HCT116 (cell line): ENCODE data around the gene CBFA2T2. TPM values are rescaled to one million over a fixed set of nuclear protein-coding genes. Genes with fewer than 3 reads are reported as not detected.

ENCODE experiments used
- ATAC-seq: fragments of 200-7000 bp; cut with Tn5 transposase; 2 replicates; pipeline ENCODE4 v1.9.1; 2020; ENCODE audit warnings: mild to moderate bottlenecking, moderate library complexity
- BruUV-seq: library from RNA; stranded (reverse); fragments of 400-500 nt; replicated peaks from 2 replicates; lab custom pipeline; 2021; lab: Mats Ljungman, UMichigan
- CTCF ChIA-PET: fragments of 300-600 bp; sonication (Branson Sonifier 250); formaldehyde crosslinking; loops from one replicate; lab custom pipeline; 2021; ENCODE audit warnings: antibody characterized with exemption; lab: Charles Lee
- POLR2A ChIA-PET: fragments of 300-600, 350-600 bp; sonication (Branson Sonifier 250); formaldehyde crosslinking; loops from one replicate; lab custom pipeline; 2021; ENCODE audit warnings: antibody characterized with exemption; lab: Charles Lee
- RAD21 ChIA-PET, 2 experiments: fragments of 300-600 bp; sonication (Branson Sonifier 250); formaldehyde crosslinking; loops; one replicate each; lab custom pipeline; 2023; ENCODE audit warnings: low total read pairs in 2 of 2; ENCODE audit not compliant: uncharacterized antibody in 2 of 2, unreplicated experiment in 2 of 2, low non-redundant PET in 1 of 2; lab: Charles Lee
- DNase-seq: peaks from one replicate; pipeline ENCODE4 v3.0.0-alpha.2; 2010; ENCODE audit warnings: low read depth, low spot score
- H2AFZ ChIP-seq: fragments of 200-600 bp; shearing (Covaris generic), sonication (generic); 2 replicates; pipeline ENCODE4 v1.6.1; 2017; ENCODE audit warnings: low read depth, mixed run types, mixed read lengths, antibody characterized with exemption, low read length; ENCODE audit not compliant: poor library complexity, severe bottlenecking
- H3K27ac ChIP-seq: 2 replicates; pipeline ENCODE4 v1.5.1; 2012; ENCODE audit warnings: low read depth, low read length
- H3K27me3 ChIP-seq: fragments of 200-600 bp; sonication (generic); 2 replicates; pipeline ENCODE4 v1.6.1; 2016; ENCODE audit warnings: mixed run types, low read length, mixed read lengths; ENCODE audit not compliant: insufficient read depth
- H3K36me3 ChIP-seq, 2 experiments: fragments of 200-500 bp in 1 of 2; fragments of 200-600 bp in 1 of 2; sonication (Bioruptor generic) in 1 of 2; sonication (generic) in 1 of 2; 2 replicates each; pipeline versions ENCODE4 v1.5.1 to v1.6.1; 2014 to 2016; ENCODE audit warnings: low read length in 2 of 2, inconsistent platforms in 1 of 2, mixed read lengths in 1 of 2, mixed run types in 1 of 2; ENCODE audit not compliant: insufficient read depth in 2 of 2, control insufficient read depth in 1 of 2
- H3K4me1 ChIP-seq, 2 experiments: fragments of 200-600 bp in 1 of 2; sonication (generic) in 1 of 2; 2 replicates each; pipeline versions ENCODE4 v1.5.1 to v1.6.1; 2012 to 2017; ENCODE audit warnings: low read length in 2 of 2, inconsistent platforms in 1 of 2, mild to moderate bottlenecking in 1 of 2, mixed read lengths in 1 of 2, mixed run types in 1 of 2, moderate library complexity in 1 of 2; ENCODE audit not compliant: insufficient read depth in 2 of 2, control insufficient read depth in 1 of 2
- H3K4me2 ChIP-seq: fragments of 200-600 bp; sonication (generic); 2 replicates; pipeline ENCODE4 v1.6.1; 2017; ENCODE audit warnings: mixed run types, low read length, mixed read lengths
- H3K4me3 ChIP-seq, 2 experiments: fragments of 200-600 bp in 1 of 2; sonication (generic) in 1 of 2; replicated peaks in 1 of 2; 2 replicates each; pipeline ENCODE4 v1.5.1; 2011 to 2016; ENCODE audit warnings: low read length in 2 of 2, control low read depth in 1 of 2, low read depth in 1 of 2, mild to moderate bottlenecking in 1 of 2, mixed read lengths in 1 of 2, mixed run types in 1 of 2
- H3K79me2 ChIP-seq: fragments of 200-600 bp; sonication (generic); 2 replicates; pipeline ENCODE4 v1.6.1; 2017; ENCODE audit warnings: mild to moderate bottlenecking, mixed run types, low read length, moderate library complexity, mixed read lengths; ENCODE audit not compliant: insufficient read depth
- H3K9ac ChIP-seq: fragments of 200-600 bp; sonication (generic); 2 replicates; pipeline ENCODE4 v1.6.1; 2016; ENCODE audit warnings: low read length, mixed read lengths
- H3K9me2 ChIP-seq: fragments of 200-600 bp; sonication (generic), shearing (Covaris generic); 2 replicates; pipeline ENCODE4 v1.6.1; 2017; ENCODE audit warnings: mixed run types, mild to moderate bottlenecking, moderate library complexity; ENCODE audit not compliant: insufficient read depth
- H3K9me3 ChIP-seq, 2 experiments: fragments of 200-500 bp in 1 of 2; fragments of 200-600 bp in 1 of 2; sonication (Bioruptor generic) in 1 of 2; sonication (generic) in 1 of 2; 2 replicates each; pipeline ENCODE4 v1.6.1; 2014 to 2017; ENCODE audit warnings: low read length in 2 of 2, mixed read lengths in 2 of 2, inconsistent platforms in 1 of 2, low read depth in 1 of 2, mild to moderate bottlenecking in 1 of 2, mixed run types in 1 of 2, moderate library complexity in 1 of 2; ENCODE audit not compliant: control insufficient read depth in 1 of 2, insufficient read depth in 1 of 2
- H4K20me1 ChIP-seq: fragments of 200-600 bp; sonication (generic), shearing (Covaris generic); 2 replicates; pipeline ENCODE4 v1.6.1; 2017; ENCODE audit warnings: mixed run types, mild to moderate bottlenecking, moderate library complexity; ENCODE audit not compliant: insufficient read depth
- EGR1 ChIP-seq: IDR thresholded peaks from 2 replicates; pipeline ENCODE4 v1.6.1; 2012; ENCODE audit warnings: low read depth
- FOSL1 ChIP-seq: IDR thresholded peaks from 2 replicates; pipeline ENCODE4 v1.6.1; 2012; ENCODE audit warnings: low read depth
- POLR2AphosphoS5 ChIP-seq: IDR thresholded peaks from 2 replicates; pipeline ENCODE4 v1.6.1; 2011; ENCODE audit warnings: mild to moderate bottlenecking, low read depth, low read length, moderate library complexity
- RAD21 ChIP-seq: IDR thresholded peaks from 2 replicates; pipeline ENCODE4 v1.6.1; 2012; ENCODE audit warnings: low read depth, mild to moderate bottlenecking
- REST ChIP-seq: IDR thresholded peaks from 2 replicates; pipeline ENCODE4 v1.6.1; 2012; ENCODE audit warnings: low read depth
- SIN3A ChIP-seq: IDR thresholded peaks from 2 replicates; pipeline ENCODE4 v1.6.1; 2012; ENCODE audit warnings: low read depth
- TCF7L2 ChIP-seq: IDR thresholded peaks from 2 replicates; pipeline ENCODE4 v1.7.0; 2011; ENCODE audit warnings: borderline replicate concordance, inconsistent platforms; ENCODE audit not compliant: insufficient read depth, insufficient read length; ENCODE audit errors: extremely low read depth
- YY1 ChIP-seq: IDR thresholded peaks from 2 replicates; pipeline ENCODE4 v1.6.1; 2011; ENCODE audit warnings: low read length, low read depth, moderate library complexity, mild to moderate bottlenecking; ENCODE audit not compliant: insufficient replicate concordance; ENCODE audit errors: extremely low read depth
- ZFX ChIP-seq: fragments of 450-650 bp; IDR thresholded peaks from 2 replicates; pipeline ENCODE4 v1.6.1; 2017
- intact Hi-C: fragments of 100-400 bp; cut with micrococcal nuclease; formaldehyde crosslinking; loops from 2 replicates; pipeline ENCODE4 v1.10.0; 2022
- total RNA-seq: library from RNA; stranded (reverse); gene quantifications from one replicate; pipeline ENCODE4 v1.2.1, GENCODE V29; 2021; ENCODE audit not compliant: unreplicated experiment

CBFA2T2 gene
- total RNA-seq, 1 experiment from 2014 or later, result 8.0 TPM

GRCh38 chr20:33474963-33475362 is 14.9 kb upstream of the CBFA2T2 start (continued):
- no peak for TF ChIP-seq REST
- no peak for TF ChIP-seq FOSL1
- no peak for TF ChIP-seq SIN3A
- TF ChIP-seq EGR1, result no peak
- no peak for TF ChIP-seq TCF7L2
- TF ChIP-seq POLR2AphosphoS5, result no peak

- Histone ChIP-seq H3K9me3 (no peaks in the 10 kb centered on the region), H3K4me1 (no peaks in the 10 kb centered on the region), H3K27ac (no peak overlapping the region), H3K9ac (no peak overlapping the region), H2AFZ (no peak overlapping the region), H4K20me1 (no peaks in the 10 kb centered on the region), H3K4me3 (no peak overlapping the region), H3K79me2 (no peaks in the 10 kb centered on the region), H3K27me3 (no peaks in the 10 kb centered on the region), H3K36me3 (no peaks in the 10 kb centered on the region), H3K9me2 (no peaks in the 10 kb centered on the region), H3K4me2 (no peak overlapping the region)
- intact Hi-C loops, result no loop called here
- no TSS peak for BruUV-seq
- no peak for DNase-seq
- TF ChIP-seq RAD21 (no peak), ZFX (no peak), YY1 (no peak), TCF7L2 (no peak), SIN3A (no peak)
- no peak for ATAC-seq
- RAD21 ChIA-PET, result no interaction called here
- POLR2A ChIA-PET, result no interaction called here
- CTCF ChIA-PET, result interaction anchor here (1.3 kb wide), 1 partner anchor 18 kb away, joined by 3 read pairs; no protein-coding TSS in a partner anchor
These were observed 14.3 kb upstream of the CBFA2T2 start for GRCh38 chr20:33475381-33476152.
